Loucy (cell line): Measurements from ENCODE around the gene SERPINA12.

Source experiments
- H2AFZ ChIP-seq: fragments of 200-600 bp; sonication (generic); 2 replicates; pipeline ENCODE4 v1.6.0; 2016; ENCODE audit warnings: antibody characterized with exemption, mild to moderate bottlenecking, low read length, moderate library complexity
- H3F3A ChIP-seq: fragments of 200-600 bp; 2 replicates; pipeline ENCODE4 v1.6.0; 2016; ENCODE audit warnings: antibody characterized with exemption, low read depth, mild to moderate bottlenecking
- H3K27me3 ChIP-seq: fragments of 200-600 bp; sonication (generic); 2 replicates; pipeline ENCODE4 v1.6.1; 2014; ENCODE audit warnings: low read length, mild to moderate bottlenecking; ENCODE audit not compliant: insufficient read depth, poor library complexity, severe bottlenecking
- H3K36me3 ChIP-seq: fragments of 200-600 bp; sonication (generic); 2 replicates; pipeline ENCODE4 v1.6.1; 2016; ENCODE audit warnings: low read length; ENCODE audit not compliant: insufficient read depth
- H3K4me1 ChIP-seq: fragments of 200-600 bp; sonication (generic); 2 replicates; pipeline ENCODE4 v1.5.1; 2014; ENCODE audit warnings: low read length, mild to moderate bottlenecking; ENCODE audit not compliant: insufficient read depth, poor library complexity, severe bottlenecking
- H3K4me2 ChIP-seq: fragments of 200-600 bp; sonication (generic); 2 replicates; pipeline ENCODE4 v1.6.0; 2014; ENCODE audit warnings: antibody characterized with exemption, low read length, low read depth, mild to moderate bottlenecking; ENCODE audit not compliant: poor library complexity, severe bottlenecking
- H3K4me3 ChIP-seq: fragments of 200-600 bp; sonication (generic); 2 replicates; pipeline ENCODE4 v1.5.1; 2014; ENCODE audit warnings: low read length, mild to moderate bottlenecking, mixed read lengths; ENCODE audit not compliant: poor library complexity, severe bottlenecking
- H3K79me2 ChIP-seq: fragments of 200-600 bp; sonication (generic); 2 replicates; pipeline ENCODE4 v1.6.1; 2014; ENCODE audit warnings: low read length; ENCODE audit not compliant: insufficient read depth
- H3K9ac ChIP-seq: fragments of 200-600 bp; sonication (generic); 2 replicates; pipeline ENCODE4 v1.6.0; 2014; ENCODE audit warnings: mild to moderate bottlenecking, low read depth, low read length, moderate library complexity; ENCODE audit not compliant: poor library complexity, severe bottlenecking
- H3K9me2 ChIP-seq: fragments of 200-600 bp; sonication (generic); replicated peaks from 2 replicates; pipeline ENCODE4 v1.6.1; 2016; ENCODE audit warnings: low read depth, low read length, mixed read lengths
- H3K9me3 ChIP-seq: fragments of 200-600 bp; sonication (generic); 2 replicates; pipeline ENCODE4 v1.6.1; 2014; ENCODE audit warnings: mild to moderate bottlenecking, antibody characterized with exemption, low read length, low read depth; ENCODE audit not compliant: insufficient read depth
- H4K20me1 ChIP-seq: fragments of 200-600 bp; sonication (generic); 2 replicates; pipeline ENCODE4 v1.6.0; 2014; ENCODE audit warnings: antibody characterized with exemption, low read length, mild to moderate bottlenecking; ENCODE audit not compliant: insufficient read depth, poor library complexity, severe bottlenecking
- EZH2phosphoT487 ChIP-seq: fragments of 200-600 bp; IDR thresholded peaks from 2 replicates; pipeline ENCODE4 v1.6.1; 2018; ENCODE audit warnings: antibody characterized with exemption, mild to moderate bottlenecking, moderate library complexity, borderline replicate concordance
- TF ChIP-seq, protein P1 (sequence below): fragments of 200-600 bp; sonication (generic); conservative IDR thresholded peaks from 2 replicates; pipeline ENCODE4 v1.5.1; 2014; ENCODE audit warnings: mild to moderate bottlenecking, antibody characterized with exemption, low read length

SERPINA12 gene

DNA sequence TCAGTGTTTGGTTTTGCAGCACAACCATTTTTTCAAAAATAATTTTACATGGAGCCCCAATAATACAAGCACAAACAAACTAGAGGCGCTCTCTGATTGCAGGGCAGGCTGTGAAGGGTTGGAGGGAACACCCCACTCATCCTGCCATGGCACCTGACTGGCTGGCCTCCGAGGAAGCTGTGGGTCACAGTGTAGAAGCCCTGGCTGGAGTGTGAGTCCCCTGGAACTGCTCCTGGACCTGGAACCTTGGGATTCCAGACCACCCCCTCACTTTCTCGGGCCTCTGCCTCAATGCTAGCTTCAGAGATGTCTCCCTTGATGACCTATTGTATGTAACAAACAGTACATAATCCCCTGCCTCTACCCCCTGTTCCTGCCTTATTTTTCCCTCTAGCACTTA lies 14.8 kb upstream of the SERPINA12 start:
- H3K4me3 ChIP-seq = no peak overlapping the region
- no peaks in the 10 kb centered on the region for H3K27me3 ChIP-seq
- H3K4me1 ChIP-seq = no peaks in the 10 kb centered on the region
- no peaks in the 10 kb centered on the region for H3K36me3 ChIP-seq
- no peaks in the 10 kb centered on the region for H3K79me2 ChIP-seq
- H2AFZ ChIP-seq = no peak overlapping the region
- H3K4me2 ChIP-seq = no peak overlapping the region
- no peaks in the 10 kb centered on the region for H4K20me1 ChIP-seq
- H3K9me3 ChIP-seq = no peaks in the 10 kb centered on the region
- H3K9ac ChIP-seq = no peak overlapping the region
- TF ChIP-seq, protein P1, sequence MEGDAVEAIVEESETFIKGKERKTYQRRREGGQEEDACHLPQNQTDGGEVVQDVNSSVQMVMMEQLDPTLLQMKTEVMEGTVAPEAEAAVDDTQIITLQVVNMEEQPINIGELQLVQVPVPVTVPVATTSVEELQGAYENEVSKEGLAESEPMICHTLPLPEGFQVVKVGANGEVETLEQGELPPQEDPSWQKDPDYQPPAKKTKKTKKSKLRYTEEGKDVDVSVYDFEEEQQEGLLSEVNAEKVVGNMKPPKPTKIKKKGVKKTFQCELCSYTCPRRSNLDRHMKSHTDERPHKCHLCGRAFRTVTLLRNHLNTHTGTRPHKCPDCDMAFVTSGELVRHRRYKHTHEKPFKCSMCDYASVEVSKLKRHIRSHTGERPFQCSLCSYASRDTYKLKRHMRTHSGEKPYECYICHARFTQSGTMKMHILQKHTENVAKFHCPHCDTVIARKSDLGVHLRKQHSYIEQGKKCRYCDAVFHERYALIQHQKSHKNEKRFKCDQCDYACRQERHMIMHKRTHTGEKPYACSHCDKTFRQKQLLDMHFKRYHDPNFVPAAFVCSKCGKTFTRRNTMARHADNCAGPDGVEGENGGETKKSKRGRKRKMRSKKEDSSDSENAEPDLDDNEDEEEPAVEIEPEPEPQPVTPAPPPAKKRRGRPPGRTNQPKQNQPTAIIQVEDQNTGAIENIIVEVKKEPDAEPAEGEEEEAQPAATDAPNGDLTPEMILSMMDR = no peak
- TF ChIP-seq EZH2phosphoT487 = no peak
- no peaks in the 10 kb centered on the region for H3K9me2 ChIP-seq
- H3F3A ChIP-seq = no peaks in the 10 kb centered on the region

DNA sequence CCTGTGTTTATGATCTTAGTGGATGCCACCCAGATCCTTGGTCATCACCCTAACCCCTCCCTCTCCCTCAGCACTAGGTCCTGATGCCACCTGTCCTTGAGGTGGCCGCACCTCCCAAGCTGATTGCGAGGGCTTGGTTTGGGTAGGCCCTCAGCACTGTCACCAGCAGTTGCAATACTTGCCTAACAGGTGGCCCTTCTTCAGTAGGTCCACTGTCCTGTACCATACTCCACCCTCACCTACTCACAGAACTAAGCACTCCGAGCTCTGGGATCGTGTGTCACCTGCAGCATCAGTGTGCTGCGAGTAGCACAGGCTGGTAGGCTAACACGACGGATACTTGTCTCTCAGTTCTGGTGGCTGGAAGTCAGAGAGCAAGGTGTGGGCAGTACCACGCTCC lies 14.0 kb upstream of the SERPINA12 start:
- Histone ChIP-seq H3K4me1 (no peaks in the 10 kb centered on the region), H3K4me3 (no peak overlapping the region), H3K79me2 (no peaks in the 10 kb centered on the region), H3K27me3 (no peaks in the 10 kb centered on the region), H3K36me3 (no peaks in the 10 kb centered on the region), H3K9me3 (no peaks in the 10 kb centered on the region), H4K20me1 (no peaks in the 10 kb centered on the region), H3K9me2 (no peaks in the 10 kb centered on the region), H3K9ac (no peak overlapping the region), H3F3A (no peaks in the 10 kb centered on the region), H3K4me2 (no peak overlapping the region), H2AFZ (no peak overlapping the region)
- no peak for TF ChIP-seq EZH2phosphoT487
- TF ChIP-seq, protein P1 = no peak

DNA sequence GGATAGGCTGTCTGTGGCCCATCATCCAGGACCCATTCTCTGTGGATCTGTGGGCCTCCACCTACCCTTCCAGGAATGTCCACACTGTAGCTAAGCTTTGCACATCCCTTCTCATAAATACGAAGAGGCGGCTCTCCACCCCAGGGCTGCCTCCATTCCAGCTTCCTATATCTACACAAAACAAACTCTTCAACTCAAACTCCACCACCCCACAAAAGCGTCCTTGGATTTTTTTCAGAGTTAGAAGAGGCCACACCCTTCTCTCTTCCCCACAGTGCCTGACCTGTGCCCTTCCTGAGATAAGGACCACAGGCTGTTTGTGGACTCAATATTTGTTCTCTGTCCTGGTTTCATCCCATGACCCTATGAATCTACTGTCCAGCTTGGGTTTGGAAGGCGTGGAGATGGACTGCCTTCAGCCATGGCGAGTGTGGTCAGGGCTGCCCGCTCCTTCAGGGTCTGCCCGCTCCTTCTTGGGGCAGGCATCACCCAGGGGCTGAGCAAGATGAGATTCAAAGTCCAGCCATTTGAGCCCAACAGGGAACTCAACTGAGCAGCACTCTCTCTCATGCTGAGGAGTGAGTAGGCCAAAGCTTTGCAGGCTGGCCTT lies 13.0 kb upstream of the SERPINA12 start:
- H2AFZ ChIP-seq = no peak overlapping the region
- H4K20me1 ChIP-seq = no peaks in the 10 kb centered on the region
- H3K36me3 ChIP-seq = no peaks in the 10 kb centered on the region
- H3K9me3 ChIP-seq = no peaks in the 10 kb centered on the region
- H3K9ac ChIP-seq = no peak overlapping the region
- no peak overlapping the region for H3K4me2 ChIP-seq
- H3K27me3 ChIP-seq = no peaks in the 10 kb centered on the region
- no peak overlapping the region for H3K4me3 ChIP-seq
- no peaks in the 10 kb centered on the region for H3K79me2 ChIP-seq
- no peaks in the 10 kb centered on the region for H3F3A ChIP-seq
- no peaks in the 10 kb centered on the region for H3K4me1 ChIP-seq
- H3K9me2 ChIP-seq = no peaks in the 10 kb centered on the region
- no peak for TF ChIP-seq EZH2phosphoT487
- TF ChIP-seq, protein P1 = no peak
